Gastrocnemius medialis (tissue), 4 donors: ENCODE measurements around the gene SPG7. TPM values are rescaled to one million over a fixed set of nuclear protein-coding genes. Genes with fewer than 3 reads are reported as not detected.

Source experiments
- ATAC-seq, 2 donors: fragments of 150-250 bp; one replicate each; pipeline ENCODE4 v1.9.1; 2016
- DNase-seq, 2 donors: peaks; one replicate each; pipeline ENCODE4 v3.0.0-alpha.2; 2019
- H3K27ac ChIP-seq, 4 donors: fragments of 200-600 bp; sonication (generic); 1 replicate in 1 of 4; 2 replicates in 3 of 4; pipeline ENCODE4 v1.5.1; 2016 to 2018; ENCODE audit warnings: mild to moderate bottlenecking in 2 of 4, moderate library complexity in 1 of 4
- H3K27me3 ChIP-seq, 3 donors: fragments of 200-600 bp; sonication (generic) in 2 of 3; 1 replicate in 1 of 3; 2 replicates in 2 of 3; pipeline versions ENCODE4 v1.5.1 to v1.6.0; 2016 to 2019; ENCODE audit warnings: mild to moderate bottlenecking in 1 of 3, moderate library complexity in 1 of 3
- H3K36me3 ChIP-seq, 2 donors: fragments of 200-600 bp; sonication (generic) in 1 of 2; one replicate each; pipeline ENCODE4 v1.5.1; 2017 to 2018
- H3K4me1 ChIP-seq, 2 donors: fragments of 200-600 bp; sonication (generic) in 1 of 2; one replicate each; pipeline ENCODE4 v1.5.1; 2016 to 2017; ENCODE audit warnings: mild to moderate bottlenecking in 2 of 2
- H3K4me3 ChIP-seq, 4 donors: fragments of 200-600 bp; sonication (generic) in 3 of 4; 1 replicate in 1 of 4; 2 replicates in 3 of 4; pipeline ENCODE4 v1.5.1; 2016 to 2019; ENCODE audit warnings: mild to moderate bottlenecking in 2 of 4
- H3K9me3 ChIP-seq, 3 donors: fragments of 200-600 bp; sonication (generic) in 2 of 3; 1 replicate in 1 of 3; 2 replicates in 2 of 3; pipeline ENCODE4 v1.5.1; 2016 to 2019
- POLR2A ChIP-seq, 2 donors: fragments of 450-650 bp; IDR thresholded peaks; one replicate each; pipeline ENCODE4 v1.6.1; 2017; ENCODE audit warnings: antibody characterized with exemption in 2 of 2, mild to moderate bottlenecking in 2 of 2, moderate library complexity in 2 of 2
- in situ Hi-C, 4 donors: fragments of 200-750 bp; cut with MboI; loops; one replicate each; pipeline versions ENCODE4 v1.15.0 to v1.8.0; 2017; ENCODE audit warnings: low sequenced_read_pairs in 4 of 4
- intact Hi-C: fragments of 100-400 bp; cut with DNase I; formaldehyde crosslinking; loops from one replicate; pipeline ENCODE4 v1.15.1; 2023; ENCODE audit warnings: low total_unique reads
- total RNA-seq, 4 donors: library from RNA; depleted of rRNA; stranded (reverse); fragments of >200 nt; gene quantifications; one replicate each; pipeline versions ENCODE4 v1.1.0 to v1.2.3, GENCODE V29; 2016
- TF ChIP-seq, protein P1 (sequence below), 5 experiments: fragments of 450-650 bp in 3 of 5; fragments of 200-600 bp in 2 of 5; sonication (generic) in 2 of 5; IDR thresholded peaks in 4 of 5; conservative IDR thresholded peaks in 1 of 5; 1 replicate in 4 of 5; 2 replicates in 1 of 5; pipeline ENCODE4 v1.5.1; 2016 to 2019; ENCODE audit warnings: antibody characterized with exemption in 5 of 5, mild to moderate bottlenecking in 3 of 5, moderate library complexity in 3 of 5

SPG7 gene
- total RNA-seq, 4 donors from 2014 or later, result 67.7 to 117 (median 100.0) TPM

DNA sequence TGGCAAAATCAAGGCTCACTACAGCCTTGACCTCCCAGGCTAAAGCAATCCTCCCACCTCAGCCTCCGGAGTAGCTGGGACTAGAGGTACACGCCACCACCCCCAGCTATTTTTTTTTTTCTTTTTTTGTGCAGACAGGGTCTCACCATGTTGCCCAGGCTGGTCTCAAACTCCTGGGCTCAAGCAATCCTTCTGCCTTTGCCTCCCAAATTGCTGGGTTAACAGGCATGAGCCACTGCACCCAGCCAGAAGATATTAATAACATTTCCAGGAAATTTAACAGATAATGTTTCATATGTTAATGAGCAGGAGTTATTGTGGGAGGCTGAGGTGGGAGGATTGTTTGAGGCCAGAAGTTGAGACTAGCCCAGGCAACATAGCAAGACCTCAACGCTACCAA lies 8.4 kb upstream of the SPG7 start:
- in situ Hi-C loops, result loop anchor here in 3 of 4 donors (10.0 to 25.0 kb wide), 3 partner anchors 162 to 262 kb away; no protein-coding TSS in a partner anchor
- H3K27me3 ChIP-seq, result no peaks in the 10 kb centered on the region
- TF ChIP-seq, protein P1, sequence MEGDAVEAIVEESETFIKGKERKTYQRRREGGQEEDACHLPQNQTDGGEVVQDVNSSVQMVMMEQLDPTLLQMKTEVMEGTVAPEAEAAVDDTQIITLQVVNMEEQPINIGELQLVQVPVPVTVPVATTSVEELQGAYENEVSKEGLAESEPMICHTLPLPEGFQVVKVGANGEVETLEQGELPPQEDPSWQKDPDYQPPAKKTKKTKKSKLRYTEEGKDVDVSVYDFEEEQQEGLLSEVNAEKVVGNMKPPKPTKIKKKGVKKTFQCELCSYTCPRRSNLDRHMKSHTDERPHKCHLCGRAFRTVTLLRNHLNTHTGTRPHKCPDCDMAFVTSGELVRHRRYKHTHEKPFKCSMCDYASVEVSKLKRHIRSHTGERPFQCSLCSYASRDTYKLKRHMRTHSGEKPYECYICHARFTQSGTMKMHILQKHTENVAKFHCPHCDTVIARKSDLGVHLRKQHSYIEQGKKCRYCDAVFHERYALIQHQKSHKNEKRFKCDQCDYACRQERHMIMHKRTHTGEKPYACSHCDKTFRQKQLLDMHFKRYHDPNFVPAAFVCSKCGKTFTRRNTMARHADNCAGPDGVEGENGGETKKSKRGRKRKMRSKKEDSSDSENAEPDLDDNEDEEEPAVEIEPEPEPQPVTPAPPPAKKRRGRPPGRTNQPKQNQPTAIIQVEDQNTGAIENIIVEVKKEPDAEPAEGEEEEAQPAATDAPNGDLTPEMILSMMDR (IDR thresholded peaks at IDR 0.05 in 4 of 5, conservative IDR thresholded peaks at IDR 0.05 in 1 of 5), result no peak
- TF ChIP-seq POLR2A (IDR thresholded peaks at IDR 0.05), result no peak

DNA sequence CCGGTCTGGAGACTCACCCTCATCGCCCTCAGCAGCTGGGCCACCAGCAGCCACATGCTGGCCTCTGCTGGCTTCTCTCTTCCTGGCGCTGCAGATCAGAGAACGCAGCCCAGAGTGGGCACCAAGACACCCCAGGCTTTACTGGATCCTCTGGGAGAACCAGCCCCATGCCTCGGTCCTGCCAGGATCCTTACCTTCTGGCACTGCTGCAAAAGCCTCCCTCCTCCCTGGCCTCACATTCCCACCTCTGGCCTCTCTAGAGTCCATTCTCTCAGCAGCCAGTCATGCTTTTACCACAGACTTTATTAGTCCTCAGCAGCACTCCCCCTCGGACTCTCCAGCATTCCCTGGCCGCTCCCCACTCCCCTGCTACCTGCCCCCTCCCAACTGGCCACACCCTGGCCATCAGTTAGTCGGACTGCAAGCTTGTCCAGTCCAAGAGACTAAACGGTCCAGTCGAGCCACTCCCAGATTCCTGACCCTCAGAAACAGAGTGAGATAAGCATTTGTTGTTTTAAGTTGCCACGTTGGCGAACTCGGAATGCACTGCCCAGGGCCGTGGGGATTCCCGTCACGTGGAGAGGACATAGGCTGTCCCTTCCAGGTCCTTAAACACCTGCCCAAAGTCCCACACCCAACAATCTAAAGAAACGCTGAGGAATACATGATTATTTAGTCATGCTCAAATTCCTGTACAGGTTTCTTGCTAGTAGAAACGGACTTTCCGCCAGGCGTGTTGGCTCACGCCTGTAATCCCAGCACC lies 5.9 kb upstream of the SPG7 start:
- DNase-seq, result no peak
- no peaks in the 10 kb centered on the region for H3K9me3 ChIP-seq
- peaks cover 13 to 22% of the 10 kb centered on the region in 2 donors for H3K4me1 ChIP-seq
- H3K36me3 ChIP-seq, result no peaks in the 10 kb centered on the region
- no peak overlapping the region for H3K4me3 ChIP-seq
- no peak for TF ChIP-seq POLR2A (IDR thresholded peaks at IDR 0.05)
- TF ChIP-seq, protein P1 (IDR thresholded peaks at IDR 0.05 in 4 of 5, conservative IDR thresholded peaks at IDR 0.05 in 1 of 5), result no peak
- no peaks in the 10 kb centered on the region for H3K27me3 ChIP-seq
- in situ Hi-C loops (loop anchor here in 3 of 4 donors (10.0 to 25.0 kb wide), 3 partner anchors 165 to 265 kb away; no protein-coding TSS in a partner anchor), intact Hi-C loops (no loop called here)
- H3K27ac ChIP-seq, result no peak overlapping the region
- no peak for ATAC-seq

More for the DNA sequence above, 8.4 kb upstream of the SPG7 start:
- no peak for DNase-seq
- H3K9me3 ChIP-seq, result no peaks in the 10 kb centered on the region
- H3K27ac ChIP-seq, result no peak overlapping the region
- no peak for ATAC-seq
- no peaks in the 10 kb centered on the region for H3K36me3 ChIP-seq
- H3K4me1 ChIP-seq, result peaks cover 0 to 4% of the 10 kb centered on the region in 2 donors
- H3K4me3 ChIP-seq, result no peak overlapping the region
- intact Hi-C loops, result no loop called here

DNA sequence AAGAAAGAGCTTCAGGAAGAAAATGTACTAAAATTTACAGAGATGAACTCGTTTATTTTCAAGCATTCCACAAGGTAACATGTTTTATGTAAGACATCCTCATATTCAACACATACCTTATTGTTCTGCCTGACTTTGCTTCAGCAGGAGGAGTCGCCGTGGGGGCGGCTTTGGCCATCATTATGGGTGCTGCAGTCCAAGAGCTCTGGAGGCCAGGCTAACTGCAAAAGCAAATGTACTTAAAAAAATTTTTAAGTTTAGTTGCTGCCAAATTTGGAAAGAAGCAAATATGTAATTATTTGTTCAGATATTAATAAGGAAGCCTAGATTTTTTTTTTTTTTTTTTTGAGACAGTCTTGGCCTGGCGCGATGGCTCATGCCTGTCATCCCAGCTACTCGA lies 4.1 kb upstream of the SPG7 start:
- ATAC-seq, result no peak
- Histone ChIP-seq H3K9me3 (no peaks in the 10 kb centered on the region), H3K4me1 (peaks cover 21 to 27% of the 10 kb centered on the region in 2 donors), H3K27ac (no peak overlapping the region), H3K27me3 (no peaks in the 10 kb centered on the region), H3K36me3 (no peaks in the 10 kb centered on the region), H3K4me3 (no peak overlapping the region)
- in situ Hi-C loops, result loop anchor here in 3 of 4 donors (10.0 to 25.0 kb wide), 3 partner anchors 167 to 267 kb away; no protein-coding TSS in a partner anchor
- intact Hi-C loops, result no loop called here
- TF ChIP-seq POLR2A (IDR thresholded peaks at IDR 0.05), result no peak
- TF ChIP-seq, protein P1 (IDR thresholded peaks at IDR 0.05 in 4 of 5, conservative IDR thresholded peaks at IDR 0.05 in 1 of 5), result no peak
- no peak for DNase-seq

- Histone ChIP-seq H3K27me3 (no peaks in the 10 kb centered on the region), H3K4me1 (peaks cover 26 to 31% of the 10 kb centered on the region in 2 donors), H3K27ac (peak overlapping the region; percentile 63 to 98 (median 74)), H3K4me3 (peak overlapping the region in 1 of 4 donors; percentile 24), H3K9me3 (no peaks in the 10 kb centered on the region), H3K36me3 (peaks cover 0 to 4% of the 10 kb centered on the region in 2 donors)
- intact Hi-C loops, result no loop called here
- in situ Hi-C loops, result loop anchor here in 3 of 4 donors (10.0 to 25.0 kb wide), 3 partner anchors 168 to 268 kb away; no protein-coding TSS in a partner anchor
- TF ChIP-seq POLR2A (IDR thresholded peaks at IDR 0.05), result peak; percentile 30 to 59
- TF ChIP-seq, protein P1 (IDR thresholded peaks at IDR 0.05 in 4 of 5, conservative IDR thresholded peaks at IDR 0.05 in 1 of 5), result no peak
- DNase-seq, result peak; percentile 69 to 80
- ATAC-seq, result peak; percentile 20 to 26
Measured at GRCh38 chr16:89505204-89506112, 2.7 kb upstream of the SPG7 start.
